SK-N-SH treated with all-trans-retinoic acid at 6 μM for 48 hours (cell line): ENCODE data around the gene EPB41.
"Not testable (repeated sequence)": the region's sequence is repeated elsewhere in the genome, so short reads cannot be mapped to it uniquely, and the experiment has no call there.

Experiments
- ATAC-seq: fragments of 200-7000 bp; cut with Tn5 transposase; 3 replicates; pipeline ENCODE4 v1.9.1; 2020; ENCODE audit warnings: mild to moderate bottlenecking, moderate library complexity
- ARNTL ChIP-seq: fragments of 450-650 bp; formaldehyde crosslinking; IDR thresholded peaks from 2 replicates; pipeline ENCODE4 v1.5.0; 2020; ENCODE audit warnings: low read depth, mild to moderate bottlenecking, moderate library complexity, borderline replicate concordance
- BACH2 ChIP-seq: fragments of 250-450 bp; sonication (Bioruptor Pico); IDR thresholded peaks from 2 replicates; pipeline ENCODE4 v1.9.0; 2021; ENCODE audit warnings: mild to moderate bottlenecking, borderline replicate concordance
- CSDC2 ChIP-seq: fragments of 250-450 bp; sonication (Bioruptor Pico); IDR thresholded peaks from 2 replicates; pipeline ENCODE4 v1.5.0; 2020; ENCODE audit warnings: mild to moderate bottlenecking, moderate library complexity
- ESRRG ChIP-seq: fragments of 250-450 bp; sonication (Bioruptor Pico); IDR thresholded peaks from 2 replicates; pipeline ENCODE4 v1.6.1; 2021; ENCODE audit warnings: mild to moderate bottlenecking
- GLIS3 ChIP-seq: fragments of 250-450 bp; sonication (Bioruptor Pico); IDR thresholded peaks from 2 replicates; pipeline ENCODE4 v1.5.0; 2020; ENCODE audit warnings: mild to moderate bottlenecking, moderate library complexity
- RARB ChIP-seq: fragments of 250-450 bp; sonication (Bioruptor Pico); IDR thresholded peaks from 2 replicates; pipeline ENCODE4 v1.8.0; 2021; ENCODE audit warnings: mild to moderate bottlenecking, moderate library complexity
- TCF4 ChIP-seq: fragments of 250-450 bp; sonication (Bioruptor Pico); IDR thresholded peaks from 2 replicates; pipeline ENCODE4 v1.8.0; 2021; ENCODE audit warnings: mild to moderate bottlenecking, moderate library complexity, borderline replicate concordance
- TOX ChIP-seq: fragments of 250-450 bp; sonication (Bioruptor Pico); IDR thresholded peaks from 2 replicates; pipeline ENCODE4 v1.8.0; 2021; ENCODE audit warnings: mild to moderate bottlenecking, moderate library complexity, borderline replicate concordance
- ZC3H10 ChIP-seq: fragments of 250-450 bp; sonication (Bioruptor Pico); IDR thresholded peaks from 2 replicates; pipeline ENCODE4 v1.5.1; 2021; ENCODE audit warnings: mild to moderate bottlenecking, moderate library complexity
- ZNF70 ChIP-seq: fragments of 450-650 bp; formaldehyde crosslinking; IDR thresholded peaks from 2 replicates; pipeline ENCODE4 v1.5.0; 2020; ENCODE audit warnings: mild to moderate bottlenecking, moderate library complexity
- TF ChIP-seq, protein P1 (sequence below): fragments of 250-450 bp; sonication (Bioruptor Pico); IDR thresholded peaks from 2 replicates; pipeline ENCODE4 v1.5.0; 2020; ENCODE audit warnings: mild to moderate bottlenecking, moderate library complexity
- TF ChIP-seq, protein P2 (sequence below): fragments of 250-450 bp; sonication (Bioruptor Pico); IDR thresholded peaks from 2 replicates; pipeline ENCODE4 v1.8.0; 2020; ENCODE audit warnings: mild to moderate bottlenecking, moderate library complexity, borderline replicate concordance
- TF ChIP-seq, protein P3 (sequence below): fragments of 250-450 bp; sonication (Bioruptor Pico); IDR thresholded peaks from 2 replicates; pipeline ENCODE4 v1.5.1; 2021; ENCODE audit warnings: mild to moderate bottlenecking, moderate library complexity
- TF ChIP-seq, protein P4 (sequence below): fragments of 250-450 bp; sonication (Bioruptor Pico); IDR thresholded peaks from 2 replicates; pipeline ENCODE4 v1.8.0; 2021; ENCODE audit warnings: low read depth, mild to moderate bottlenecking, moderate library complexity, borderline replicate concordance

The EPB41 gene

DNA sequence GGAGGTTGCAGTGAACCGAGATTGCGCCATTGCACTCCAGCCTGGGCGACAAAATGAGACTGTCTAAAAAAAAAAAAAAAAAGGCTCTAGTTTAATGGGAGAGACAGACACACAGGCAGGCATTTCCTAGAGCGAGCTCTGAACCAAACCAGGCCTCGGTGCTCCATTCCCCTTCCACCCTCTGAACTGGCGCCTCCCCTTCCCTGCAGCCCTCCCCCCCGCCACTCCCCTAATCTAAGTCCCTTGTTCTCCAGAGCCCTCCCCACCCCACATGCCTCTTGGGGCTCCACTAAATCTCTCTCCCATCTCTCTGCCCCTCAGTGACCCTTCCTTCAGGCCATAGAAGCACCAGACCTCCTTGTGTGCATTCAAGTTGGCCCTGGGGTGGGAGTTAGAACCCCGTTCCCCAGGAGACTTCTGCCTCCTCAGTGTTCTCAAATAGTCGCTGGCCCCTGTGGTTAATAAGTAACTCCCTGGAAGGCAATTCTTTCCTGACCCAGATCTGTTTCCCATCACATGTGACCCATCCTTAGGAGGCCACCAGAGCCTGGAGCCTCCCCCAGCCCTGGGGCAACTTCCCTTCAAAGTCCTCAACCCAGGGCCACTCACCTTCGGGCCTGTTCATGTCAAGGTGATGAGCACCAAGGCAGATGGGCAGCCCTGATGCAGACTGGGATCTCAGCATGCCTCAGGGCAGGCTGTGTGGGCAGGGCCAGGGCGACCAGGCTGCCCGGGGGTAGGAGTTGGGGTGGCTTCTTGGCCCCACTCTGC lies 42.6 kb upstream of the EPB41 start:
- ATAC-seq: no peak
- TF ChIP-seq TOX (CRISPR knock-in tag) (no peak), BACH2 (CRISPR knock-in tag) (no peak), ESRRG (CRISPR knock-in tag) (no peak), ARNTL (CRISPR knock-in tag) (no peak), TCF4 (CRISPR knock-in tag) (no peak)
- TF ChIP-seq, protein P1, sequence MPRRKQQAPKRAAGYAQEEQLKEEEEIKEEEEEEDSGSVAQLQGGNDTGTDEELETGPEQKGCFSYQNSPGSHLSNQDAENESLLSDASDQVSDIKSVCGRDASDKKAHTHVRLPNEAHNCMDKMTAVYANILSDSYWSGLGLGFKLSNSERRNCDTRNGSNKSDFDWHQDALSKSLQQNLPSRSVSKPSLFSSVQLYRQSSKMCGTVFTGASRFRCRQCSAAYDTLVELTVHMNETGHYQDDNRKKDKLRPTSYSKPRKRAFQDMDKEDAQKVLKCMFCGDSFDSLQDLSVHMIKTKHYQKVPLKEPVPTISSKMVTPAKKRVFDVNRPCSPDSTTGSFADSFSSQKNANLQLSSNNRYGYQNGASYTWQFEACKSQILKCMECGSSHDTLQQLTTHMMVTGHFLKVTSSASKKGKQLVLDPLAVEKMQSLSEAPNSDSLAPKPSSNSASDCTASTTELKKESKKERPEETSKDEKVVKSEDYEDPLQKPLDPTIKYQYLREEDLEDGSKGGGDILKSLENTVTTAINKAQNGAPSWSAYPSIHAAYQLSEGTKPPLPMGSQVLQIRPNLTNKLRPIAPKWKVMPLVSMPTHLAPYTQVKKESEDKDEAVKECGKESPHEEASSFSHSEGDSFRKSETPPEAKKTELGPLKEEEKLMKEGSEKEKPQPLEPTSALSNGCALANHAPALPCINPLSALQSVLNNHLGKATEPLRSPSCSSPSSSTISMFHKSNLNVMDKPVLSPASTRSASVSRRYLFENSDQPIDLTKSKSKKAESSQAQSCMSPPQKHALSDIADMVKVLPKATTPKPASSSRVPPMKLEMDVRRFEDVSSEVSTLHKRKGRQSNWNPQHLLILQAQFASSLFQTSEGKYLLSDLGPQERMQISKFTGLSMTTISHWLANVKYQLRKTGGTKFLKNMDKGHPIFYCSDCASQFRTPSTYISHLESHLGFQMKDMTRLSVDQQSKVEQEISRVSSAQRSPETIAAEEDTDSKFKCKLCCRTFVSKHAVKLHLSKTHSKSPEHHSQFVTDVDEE (CRISPR knock-in tag): no peak
- TF ChIP-seq, protein P2, sequence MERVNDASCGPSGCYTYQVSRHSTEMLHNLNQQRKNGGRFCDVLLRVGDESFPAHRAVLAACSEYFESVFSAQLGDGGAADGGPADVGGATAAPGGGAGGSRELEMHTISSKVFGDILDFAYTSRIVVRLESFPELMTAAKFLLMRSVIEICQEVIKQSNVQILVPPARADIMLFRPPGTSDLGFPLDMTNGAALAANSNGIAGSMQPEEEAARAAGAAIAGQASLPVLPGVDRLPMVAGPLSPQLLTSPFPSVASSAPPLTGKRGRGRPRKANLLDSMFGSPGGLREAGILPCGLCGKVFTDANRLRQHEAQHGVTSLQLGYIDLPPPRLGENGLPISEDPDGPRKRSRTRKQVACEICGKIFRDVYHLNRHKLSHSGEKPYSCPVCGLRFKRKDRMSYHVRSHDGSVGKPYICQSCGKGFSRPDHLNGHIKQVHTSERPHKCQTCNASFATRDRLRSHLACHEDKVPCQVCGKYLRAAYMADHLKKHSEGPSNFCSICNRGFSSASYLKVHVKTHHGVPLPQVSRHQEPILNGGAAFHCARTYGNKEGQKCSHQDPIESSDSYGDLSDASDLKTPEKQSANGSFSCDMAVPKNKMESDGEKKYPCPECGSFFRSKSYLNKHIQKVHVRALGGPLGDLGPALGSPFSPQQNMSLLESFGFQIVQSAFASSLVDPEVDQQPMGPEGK (CRISPR knock-in tag): no peak
- TF ChIP-seq, protein P3, sequence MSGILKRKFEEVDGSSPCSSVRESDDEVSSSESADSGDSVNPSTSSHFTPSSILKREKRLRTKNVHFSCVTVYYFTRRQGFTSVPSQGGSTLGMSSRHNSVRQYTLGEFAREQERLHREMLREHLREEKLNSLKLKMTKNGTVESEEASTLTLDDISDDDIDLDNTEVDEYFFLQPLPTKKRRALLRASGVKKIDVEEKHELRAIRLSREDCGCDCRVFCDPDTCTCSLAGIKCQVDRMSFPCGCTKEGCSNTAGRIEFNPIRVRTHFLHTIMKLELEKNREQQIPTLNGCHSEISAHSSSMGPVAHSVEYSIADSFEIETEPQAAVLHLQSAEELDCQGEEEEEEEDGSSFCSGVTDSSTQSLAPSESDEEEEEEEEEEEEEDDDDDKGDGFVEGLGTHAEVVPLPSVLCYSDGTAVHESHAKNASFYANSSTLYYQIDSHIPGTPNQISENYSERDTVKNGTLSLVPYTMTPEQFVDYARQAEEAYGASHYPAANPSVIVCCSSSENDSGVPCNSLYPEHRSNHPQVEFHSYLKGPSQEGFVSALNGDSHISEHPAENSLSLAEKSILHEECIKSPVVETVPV: no peak
- TF ChIP-seq, protein P4, sequence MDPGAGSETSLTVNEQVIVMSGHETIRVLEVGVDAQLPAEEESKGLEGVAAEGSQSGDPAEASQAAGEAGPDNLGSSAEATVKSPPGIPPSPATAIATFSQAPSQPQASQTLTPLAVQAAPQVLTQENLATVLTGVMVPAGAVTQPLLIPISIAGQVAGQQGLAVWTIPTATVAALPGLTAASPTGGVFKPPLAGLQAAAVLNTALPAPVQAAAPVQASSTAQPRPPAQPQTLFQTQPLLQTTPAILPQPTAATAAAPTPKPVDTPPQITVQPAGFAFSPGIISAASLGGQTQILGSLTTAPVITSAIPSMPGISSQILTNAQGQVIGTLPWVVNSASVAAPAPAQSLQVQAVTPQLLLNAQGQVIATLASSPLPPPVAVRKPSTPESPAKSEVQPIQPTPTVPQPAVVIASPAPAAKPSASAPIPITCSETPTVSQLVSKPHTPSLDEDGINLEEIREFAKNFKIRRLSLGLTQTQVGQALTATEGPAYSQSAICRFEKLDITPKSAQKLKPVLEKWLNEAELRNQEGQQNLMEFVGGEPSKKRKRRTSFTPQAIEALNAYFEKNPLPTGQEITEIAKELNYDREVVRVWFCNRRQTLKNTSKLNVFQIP (CRISPR knock-in tag): no peak

DNA sequence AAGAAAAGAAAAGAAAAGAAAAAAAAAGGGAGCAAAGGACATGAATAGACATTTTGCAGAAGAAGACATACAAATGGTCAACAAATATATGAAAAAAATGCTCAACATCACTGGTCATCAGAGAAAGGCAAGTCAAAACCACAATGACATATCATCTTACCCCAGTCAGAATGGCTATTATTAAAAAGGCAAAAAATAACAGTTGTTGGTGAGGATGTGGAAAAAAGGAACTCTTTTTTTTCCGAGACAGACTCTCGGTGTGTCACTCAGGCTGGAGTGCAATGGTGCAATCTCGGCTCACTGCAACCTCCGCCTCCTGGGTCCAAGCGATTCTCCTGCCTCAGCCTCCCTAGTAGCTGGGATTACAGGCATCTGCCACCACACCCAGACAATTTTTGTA lies 39.2 kb upstream of the EPB41 start:
- not testable (repeated sequence) for ATAC-seq

DNA sequence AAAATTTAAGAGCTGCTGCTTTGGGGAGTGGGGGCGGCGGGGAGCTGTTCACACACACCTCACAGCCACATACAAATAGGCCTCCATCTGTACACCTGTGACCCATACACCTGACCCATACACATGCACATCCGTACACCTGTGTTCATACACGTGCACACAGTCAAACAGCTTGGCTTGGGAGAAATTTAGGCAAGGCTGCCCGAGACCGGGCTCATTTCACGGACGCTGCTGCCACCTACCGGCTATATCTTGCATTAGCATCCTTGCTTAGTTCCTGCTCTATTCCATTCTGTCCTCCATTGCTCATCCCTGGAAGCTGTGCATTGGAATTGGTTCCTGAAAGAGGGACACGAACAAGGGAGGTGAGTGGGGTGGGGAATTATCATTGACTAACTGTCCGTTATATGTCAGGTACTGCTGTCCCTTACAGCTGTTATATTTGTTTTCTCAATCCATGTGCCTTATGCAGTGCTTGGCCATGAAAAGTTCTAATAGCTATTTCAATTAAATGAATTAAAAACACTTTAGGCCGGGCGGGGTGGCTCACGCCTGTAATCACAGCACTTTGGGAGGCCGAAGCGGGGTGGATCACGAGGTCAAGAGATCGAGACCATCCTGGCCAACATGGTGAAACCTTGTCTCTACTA lies 37.1 kb upstream of the EPB41 start:
- ATAC-seq: peak; percentile 88
- TF ChIP-seq, protein P1 (CRISPR knock-in tag): no peak
- TF ChIP-seq ESRRG (CRISPR knock-in tag): no peak
- no peak for TF ChIP-seq CSDC2 (CRISPR knock-in tag)
- no peak for TF ChIP-seq TCF4 (CRISPR knock-in tag)
- TF ChIP-seq, protein P4 (CRISPR knock-in tag): no peak
- TF ChIP-seq, protein P2 (CRISPR knock-in tag): no peak
- no peak for TF ChIP-seq ZNF70 (CRISPR knock-in tag)
- TF ChIP-seq ZC3H10: no peak
- no peak for TF ChIP-seq GLIS3 (CRISPR knock-in tag)
- no peak for TF ChIP-seq RARB
- TF ChIP-seq, all 23 proteins: peak for 0
